Measurements from ENCODE around the gene SPDYE6. TPM values are rescaled to one million over a fixed set of nuclear protein-coding genes. Genes with fewer than 3 reads are reported as not detected.

SPDYE6 gene
- total RNA-seq, 1 experiment from 2014 or later: not detected

- Histone ChIP-seq H3K4me3 (no peak overlapping the region), H3K36me3 (peaks cover 73% of the 10 kb centered on the region), H3K4me1 (replicated peaks) (peaks cover 56% of the 10 kb centered on the region), H3K27ac (peak overlapping the region; percentile 40; the same call in 1 of the 2 replicates), H3K9me3 (replicated peaks) (no peaks in the 10 kb centered on the region), H3K27me3 (replicated peaks) (no peaks in the 10 kb centered on the region)
- no peak for DNase-seq (ENCODE audit: low read depth in 1 of 2, low spot score in 2 of 2)
These were observed 58.6 kb downstream of the SPDYE6 start for GRCh38 chr7:102297487-102298218.

DNA sequence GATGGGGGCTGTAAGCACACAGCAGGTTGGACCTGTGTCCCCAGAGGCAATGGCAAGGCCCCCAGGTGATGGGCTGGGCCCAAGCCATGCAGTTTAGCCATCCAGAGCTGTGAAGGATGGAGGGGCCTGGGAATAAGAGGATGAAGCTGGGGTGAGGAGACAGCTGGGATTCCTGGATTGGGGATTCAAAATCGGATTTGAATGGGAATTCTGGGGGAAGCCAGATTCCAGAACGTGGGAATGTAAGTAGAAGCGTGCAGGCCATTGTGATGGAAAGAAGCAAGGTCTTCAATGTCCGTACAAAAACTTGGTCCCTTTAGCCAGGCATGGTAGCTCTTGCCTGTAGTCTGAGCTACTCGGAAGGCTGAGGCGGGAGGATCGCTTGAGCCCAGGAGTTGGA is 59.7 kb downstream of the SPDYE6 start:
- Histone ChIP-seq H3K27ac (no peak overlapping the region), H3K9me3 (replicated peaks) (no peaks in the 10 kb centered on the region), H3K4me3 (no peak overlapping the region), H3K27me3 (replicated peaks) (no peaks in the 10 kb centered on the region), H3K36me3 (peaks cover 80% of the 10 kb centered on the region), H3K4me1 (replicated peaks) (peaks cover 46% of the 10 kb centered on the region)
- no peak for DNase-seq (ENCODE audit: low read depth in 1 of 2, low spot score in 2 of 2)

DNA sequence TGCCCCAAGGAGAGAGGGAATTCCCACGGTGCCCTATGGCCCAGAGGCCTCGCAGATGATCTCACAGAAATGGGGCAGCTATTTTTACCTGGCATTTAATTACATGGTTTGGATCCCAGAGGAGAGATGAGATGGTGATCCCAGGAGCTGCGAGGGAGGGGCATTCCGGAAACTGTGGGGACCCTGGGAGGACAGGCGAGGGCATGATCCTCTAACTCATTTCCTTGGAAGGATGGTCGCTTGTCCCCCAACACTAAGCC is 60.1 kb downstream of the SPDYE6 start:
- Histone ChIP-seq H3K4me3 (no peak overlapping the region), H3K27me3 (replicated peaks) (no peaks in the 10 kb centered on the region), H3K4me1 (replicated peaks) (peaks cover 43% of the 10 kb centered on the region), H3K27ac (no peak overlapping the region), H3K9me3 (replicated peaks) (no peaks in the 10 kb centered on the region), H3K36me3 (peaks cover 81% of the 10 kb centered on the region)
- DNase-seq (ENCODE audit: low read depth in 1 of 2, low spot score in 2 of 2): no peak

Other genes starting within 250 kb of the SPDYE6 start
- 62.6 and 83.1 TPM in 2 replicates for gene SH2B2, start 69.6 kb downstream of the SPDYE6 start, total RNA-seq (2014; rRNA removed; shearing (Covaris generic))
- 29.6 and 30.7 TPM in 2 replicates for gene PRKRIP1, start 39.9 kb upstream of the SPDYE6 start, total RNA-seq (2014; rRNA removed; shearing (Covaris generic))
- 18.3 and 27.0 TPM in 2 replicates for gene ORAI2, start 77.1 kb upstream of the SPDYE6 start, total RNA-seq (2014; rRNA removed; shearing (Covaris generic))
- gene ALKBH4, start 108.4 kb upstream of the SPDYE6 start, total RNA-seq (2014; rRNA removed; shearing (Covaris generic)): 26.4 and 27.4 TPM in 2 replicates
- 43.3 and 66.3 TPM in 2 replicates for gene LRWD1, start 108.5 kb upstream of the SPDYE6 start, total RNA-seq (2014; rRNA removed; shearing (Covaris generic))
- 17.8 and 44.1 TPM in 2 replicates for gene POLR2J, start 122.5 kb upstream of the SPDYE6 start, total RNA-seq (2014; rRNA removed; shearing (Covaris generic))
- gene RASA4B, start 161.3 kb upstream of the SPDYE6 start, total RNA-seq (2014; rRNA removed; shearing (Covaris generic)): 4.0 and 9.5 TPM in 2 replicates
- gene UPK3BL2, start 187.3 kb upstream of the SPDYE6 start, total RNA-seq (2014; rRNA removed; shearing (Covaris generic)): 0.24 and 1.6 TPM in 2 replicates
- not detected in 2 replicates for gene SPDYE2, start 194.8 kb upstream of the SPDYE6 start, total RNA-seq (2014; rRNA removed; shearing (Covaris generic))
- 15.7 and 21.3 TPM in 2 replicates for gene POLR2J3, start 216.1 kb upstream of the SPDYE6 start, total RNA-seq (2014; rRNA removed; shearing (Covaris generic))

Measured in SJSA1 (cell line).